ENCODE measurements around the gene ANKRD40CL. TPM values are rescaled to one million over a fixed set of nuclear protein-coding genes. Genes with fewer than 3 reads are reported as not detected.

Gene ANKRD40CL
- total RNA-seq, 2 donors from 2014 or later = not detected

DNA sequence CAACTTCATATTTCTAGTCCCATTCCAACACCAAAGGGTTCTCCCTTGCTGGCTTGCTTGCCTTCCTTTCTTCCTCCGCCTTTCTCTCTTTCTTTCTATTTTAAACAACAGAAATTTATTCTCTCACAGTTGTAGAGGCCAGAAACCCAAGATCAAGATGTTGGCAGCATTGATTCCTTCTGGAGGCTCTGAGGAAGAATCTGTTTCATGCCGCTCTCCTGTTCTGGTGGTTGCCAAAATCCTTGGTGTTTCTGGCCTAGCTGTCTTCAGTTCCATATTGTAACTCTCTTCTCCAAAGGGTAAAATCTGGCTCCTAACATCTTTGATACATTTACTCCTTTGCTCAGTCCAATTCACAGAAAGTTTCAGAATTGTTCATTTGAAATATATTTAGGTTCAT, 3.0 kb upstream of the ANKRD40CL start:
- Mint-ChIP-seq H3K36me3 (no peaks in the 10 kb centered on the region), H3K27ac (no peak overlapping the region), H3K9me3 (no peaks in the 10 kb centered on the region)
- no peak for DNase-seq (ENCODE audit: low spot score in 2 of 2)
- no peak for ATAC-seq

DNA sequence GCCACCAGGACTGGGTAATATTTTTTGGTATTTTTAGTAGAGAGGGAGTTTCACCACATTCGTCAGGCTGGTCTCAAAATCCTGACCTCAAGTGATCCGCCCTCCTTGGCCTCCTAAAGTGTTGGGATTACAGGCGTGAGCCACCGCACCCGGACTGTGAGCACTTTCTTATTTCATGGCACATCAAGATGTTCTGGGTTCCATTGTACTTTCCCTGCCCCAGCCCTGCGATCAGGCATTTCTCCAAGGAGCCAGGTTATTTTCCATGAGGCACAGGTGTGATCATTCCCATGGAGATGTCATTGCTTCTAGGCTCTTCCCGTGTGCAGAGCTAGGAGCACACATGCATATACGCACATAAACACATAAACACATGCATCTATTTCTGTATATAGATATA, 2.6 kb upstream of the ANKRD40CL start:
- ATAC-seq (no peak), DNase-seq (ENCODE audit: low spot score in 2 of 2) (no peak)
- H3K36me3 Mint-ChIP-seq = no peaks in the 10 kb centered on the region
- H3K9me3 Mint-ChIP-seq = no peaks in the 10 kb centered on the region
- no peak overlapping the region for H3K27ac Mint-ChIP-seq

DNA sequence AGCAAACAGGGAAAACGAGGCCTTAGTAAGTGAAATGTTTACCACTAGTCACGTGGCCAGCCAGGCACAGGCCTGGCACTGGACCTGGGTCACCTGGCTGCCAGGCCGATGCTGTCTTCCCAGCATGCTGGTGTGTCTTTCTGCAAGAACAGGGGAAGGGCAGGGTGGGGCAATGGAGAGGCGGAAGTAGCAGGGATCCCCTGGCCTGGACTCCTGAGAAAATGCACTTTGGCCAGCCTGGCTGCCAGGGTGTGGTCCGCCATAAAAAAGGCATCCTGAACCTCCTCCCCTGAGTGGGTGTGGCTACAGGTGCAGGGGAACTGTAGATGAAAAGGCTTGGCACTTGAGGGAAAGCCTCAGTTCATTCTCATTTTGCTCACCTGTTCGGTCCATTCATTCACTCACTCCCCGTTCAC, 1.0 kb upstream of the ANKRD40CL start:
- ATAC-seq = peak in 1 of 2 donors; percentile 13
- Mint-ChIP-seq H3K9me3 (no peaks in the 10 kb centered on the region), H3K27ac (no peak overlapping the region), H3K36me3 (no peaks in the 10 kb centered on the region)
- no peak for DNase-seq (ENCODE audit: low spot score in 2 of 2)

DNA sequence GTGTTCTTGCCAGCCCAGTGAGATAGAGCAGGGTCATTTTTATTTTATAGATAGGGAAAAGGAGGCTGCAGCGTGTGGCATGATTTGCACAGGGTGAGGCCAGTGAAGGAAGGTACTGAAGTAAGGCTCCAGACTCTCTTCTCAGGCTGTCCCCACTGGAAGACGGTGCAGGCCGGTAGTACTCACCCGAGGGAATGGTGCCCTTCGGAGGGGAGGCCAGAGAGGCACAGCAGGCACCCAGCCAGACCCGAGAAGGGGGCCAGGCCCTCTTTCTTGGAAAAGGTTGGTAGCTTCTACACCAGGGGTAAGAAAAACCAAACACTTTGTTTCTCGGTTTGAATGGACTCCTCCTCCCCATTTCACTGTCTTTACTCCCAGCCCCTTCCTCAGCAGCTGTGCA, 288 bp downstream of the ANKRD40CL start:
- no peaks in the 10 kb centered on the region for H3K9me3 Mint-ChIP-seq
- H3K27ac Mint-ChIP-seq = no peak overlapping the region
- ATAC-seq (peak in 1 of 2 donors; percentile 18), DNase-seq (ENCODE audit: low spot score in 2 of 2) (no peak)
- H3K36me3 Mint-ChIP-seq = no peaks in the 10 kb centered on the region

DNA sequence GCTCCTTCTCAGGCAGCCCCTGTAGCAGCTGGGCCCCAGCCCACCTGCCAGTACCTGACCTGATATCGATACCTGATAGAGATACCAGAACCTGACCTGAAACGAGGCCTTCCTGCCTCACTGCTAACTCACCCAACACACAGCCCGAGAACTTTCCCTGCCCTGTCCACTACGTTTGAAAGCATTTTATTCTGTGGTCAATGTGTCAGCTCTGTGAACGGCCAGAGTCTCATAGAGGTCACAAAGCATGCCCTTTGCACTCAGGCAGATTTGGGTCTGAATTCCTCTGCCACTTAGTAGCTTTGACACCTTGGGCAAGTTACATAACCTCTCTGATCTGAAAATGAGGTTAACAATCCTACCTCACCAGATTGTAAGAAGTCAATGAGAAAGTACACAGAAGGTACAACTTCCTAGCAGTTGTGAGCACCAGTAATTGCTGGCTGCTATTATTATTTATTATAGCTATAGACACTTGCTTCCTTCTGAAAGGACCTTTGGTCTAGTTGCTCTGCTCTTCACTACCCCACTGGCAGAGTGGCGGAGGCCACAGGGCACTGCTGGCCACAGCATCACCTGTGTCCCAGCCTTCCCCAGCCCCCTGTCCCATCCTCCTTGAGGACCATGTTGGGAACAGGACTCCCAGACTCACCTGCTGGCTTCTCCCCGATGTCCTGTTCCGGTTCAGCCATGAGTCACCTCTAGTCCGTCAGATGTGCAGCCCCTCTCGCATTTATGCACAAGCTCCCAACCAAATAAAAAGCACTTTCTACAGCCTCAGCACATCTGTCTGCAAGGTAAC, 895 bp downstream of the ANKRD40CL start:
- Mint-ChIP-seq H3K9me3 (no peaks in the 10 kb centered on the region), H3K36me3 (no peaks in the 10 kb centered on the region), H3K27ac (peak overlapping the region in 1 of 2 donors; percentile 38)
- DNase-seq (ENCODE audit: low spot score in 2 of 2) = no peak
- peak in 1 of 2 donors; percentile 7 for ATAC-seq

DNA sequence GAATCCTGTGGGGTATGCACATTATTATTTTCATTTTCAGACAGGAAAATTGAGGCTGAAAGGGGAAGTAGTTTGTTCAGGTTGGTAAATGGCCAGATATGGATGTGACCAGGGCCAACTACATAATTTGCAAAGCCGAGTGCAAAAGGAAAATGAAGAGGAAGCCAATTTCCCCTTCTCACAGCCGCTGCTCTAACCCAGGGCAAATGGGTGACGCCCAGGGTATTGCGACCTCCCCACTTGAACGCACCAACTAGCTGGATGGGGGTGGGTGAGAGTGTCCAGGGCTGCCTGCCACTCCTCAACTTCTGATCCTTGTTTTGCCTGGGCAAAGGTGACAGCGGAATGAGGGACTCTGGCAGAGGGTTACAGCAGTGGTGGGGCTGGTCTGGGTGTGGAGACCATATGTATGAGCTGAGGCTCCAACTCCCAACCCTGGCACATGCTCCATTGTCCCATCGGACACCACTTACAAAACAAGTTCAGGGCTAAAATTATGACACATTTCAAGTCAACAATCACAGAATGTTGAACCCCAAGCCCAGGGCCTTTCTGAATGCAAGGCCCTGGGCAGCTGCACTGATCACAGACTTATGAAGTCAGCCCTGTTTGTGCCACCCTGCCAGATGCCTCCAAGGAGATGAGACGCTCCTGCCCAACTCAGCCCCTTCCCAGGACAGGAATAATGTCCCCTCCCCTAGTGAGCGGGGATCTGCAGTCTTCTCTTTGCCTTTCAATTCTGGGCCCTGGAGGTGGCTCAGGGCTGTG, 1.7 kb downstream of the ANKRD40CL start:
- peak in 1 of 2 donors; percentile 25 for ATAC-seq
- H3K9me3 Mint-ChIP-seq = no peaks in the 10 kb centered on the region
- no peak for DNase-seq (ENCODE audit: low spot score in 2 of 2)
- H3K36me3 Mint-ChIP-seq = no peaks in the 10 kb centered on the region
- peak overlapping the region in 1 of 2 donors; percentile 38 for H3K27ac Mint-ChIP-seq

DNA sequence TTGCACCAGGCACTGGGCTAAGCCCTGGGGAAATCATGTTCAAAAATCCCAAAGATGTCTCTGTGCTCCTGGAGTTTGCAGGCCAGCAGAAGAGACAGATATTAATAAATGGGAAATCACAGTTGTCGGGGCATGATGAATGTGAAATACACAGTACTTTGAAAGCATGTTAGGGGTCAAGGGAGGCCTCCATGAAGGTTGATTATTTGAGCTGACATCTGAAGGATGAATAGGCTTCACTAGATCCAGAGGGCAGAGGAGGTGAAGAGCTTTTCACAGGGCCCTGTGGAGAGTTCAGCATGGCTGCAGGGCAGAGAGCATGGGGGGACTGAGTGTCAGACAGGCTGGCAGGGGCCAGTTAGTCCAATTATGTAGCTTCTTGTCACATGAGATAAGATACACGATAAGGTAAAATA, 2.6 kb downstream of the ANKRD40CL start:
- ATAC-seq (no peak), DNase-seq (ENCODE audit: low spot score in 2 of 2) (no peak)
- H3K9me3 Mint-ChIP-seq = no peaks in the 10 kb centered on the region
- H3K36me3 Mint-ChIP-seq = no peaks in the 10 kb centered on the region
- no peak overlapping the region for H3K27ac Mint-ChIP-seq

DNA sequence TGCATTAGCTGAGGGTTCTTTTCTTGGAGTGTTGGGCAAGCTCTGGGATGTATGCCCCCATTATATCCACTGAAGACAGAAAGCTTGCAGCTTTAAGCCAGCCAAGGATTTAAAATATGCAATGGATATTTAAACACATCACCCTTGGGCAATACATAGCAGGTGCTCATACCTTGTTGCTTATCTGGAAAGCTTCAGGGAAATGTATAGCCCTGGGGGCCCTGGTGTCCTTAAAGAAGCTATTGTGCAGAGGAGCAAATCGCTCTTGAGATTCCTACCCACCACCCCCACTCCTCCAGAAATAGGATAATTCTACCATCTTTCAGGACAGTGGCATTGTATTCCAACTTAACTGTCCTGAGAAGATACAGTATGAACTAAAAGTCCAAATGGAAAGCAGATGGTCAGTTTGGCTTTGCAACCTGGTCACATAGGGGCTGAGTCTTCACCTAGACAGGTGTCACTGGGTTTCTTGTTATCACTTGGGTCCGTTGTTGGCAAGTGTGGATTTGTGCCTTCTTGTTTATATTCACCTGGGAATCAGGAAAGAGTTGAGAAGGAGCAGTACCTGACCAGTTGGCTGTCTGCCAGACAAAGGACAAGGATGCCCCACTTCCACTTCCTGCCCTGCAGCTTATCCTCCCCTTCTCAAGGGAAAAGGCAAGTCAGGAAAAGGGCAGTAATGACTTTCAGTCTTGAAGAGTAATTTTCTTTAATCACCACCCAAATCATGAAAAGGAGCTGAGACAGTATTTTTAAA, 3.4 kb downstream of the ANKRD40CL start:
- ATAC-seq (no peak), DNase-seq (ENCODE audit: low spot score in 2 of 2) (no peak)
- Mint-ChIP-seq H3K27ac (no peak overlapping the region), H3K36me3 (no peaks in the 10 kb centered on the region), H3K9me3 (no peaks in the 10 kb centered on the region)

DNA sequence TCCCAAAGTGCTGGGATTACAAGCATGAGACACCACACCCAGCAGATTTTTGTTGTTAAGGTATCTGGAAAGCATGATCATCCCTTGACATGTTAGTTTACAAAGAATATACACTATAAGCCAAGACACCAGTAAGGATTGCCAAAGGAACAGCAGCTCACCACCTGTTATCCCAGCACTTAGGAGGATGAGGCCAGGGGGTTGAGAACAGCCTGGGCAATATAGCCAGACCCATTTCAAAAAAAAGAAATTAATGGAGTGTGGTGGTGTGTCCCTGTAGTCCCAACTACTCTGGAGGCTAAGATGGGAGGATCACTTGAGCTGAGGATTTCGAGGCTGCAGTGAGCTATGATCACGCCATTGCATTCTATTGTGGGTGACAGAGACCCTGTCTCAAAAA, 5.1 kb downstream of the ANKRD40CL start:
- Mint-ChIP-seq H3K9me3 (no peaks in the 10 kb centered on the region), H3K36me3 (no peaks in the 10 kb centered on the region), H3K27ac (no peak overlapping the region)
- no peak for ATAC-seq
- no peak for DNase-seq (ENCODE audit: low spot score in 2 of 2)

DNA sequence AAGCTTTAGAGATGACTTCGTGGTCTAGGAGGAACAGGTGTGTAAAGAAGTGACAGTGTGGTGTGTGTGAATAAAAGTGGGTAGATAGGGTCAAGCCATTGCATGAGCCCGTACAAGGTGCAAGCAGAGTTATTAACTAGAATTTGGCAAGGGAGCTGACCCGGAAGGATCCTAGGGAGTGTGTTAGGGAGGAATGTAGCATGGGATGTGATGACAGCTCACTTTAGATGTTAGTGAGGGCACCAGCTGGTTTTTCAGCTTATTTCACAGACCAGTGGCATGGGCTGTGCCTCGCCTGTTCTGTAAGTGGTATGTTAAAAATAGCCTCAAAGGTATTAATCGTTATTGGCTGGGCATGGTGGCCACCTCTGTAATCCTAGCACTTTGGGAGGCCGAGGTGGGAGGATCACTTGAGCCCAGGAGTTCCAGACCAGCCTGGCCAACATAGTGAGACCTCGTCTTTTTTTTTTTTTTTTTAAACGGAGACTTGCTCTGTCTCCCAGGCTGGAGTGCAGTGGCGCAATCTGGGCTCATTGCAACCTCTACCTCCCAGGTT, 8.3 kb downstream of the ANKRD40CL start:
- peak overlapping the region in 1 of 2 donors; percentile 25 for H3K27ac Mint-ChIP-seq
- no peaks in the 10 kb centered on the region for H3K9me3 Mint-ChIP-seq
- H3K36me3 Mint-ChIP-seq = no peaks in the 10 kb centered on the region
- DNase-seq (ENCODE audit: low spot score in 2 of 2) = no peak
- no peak for ATAC-seq

DNA sequence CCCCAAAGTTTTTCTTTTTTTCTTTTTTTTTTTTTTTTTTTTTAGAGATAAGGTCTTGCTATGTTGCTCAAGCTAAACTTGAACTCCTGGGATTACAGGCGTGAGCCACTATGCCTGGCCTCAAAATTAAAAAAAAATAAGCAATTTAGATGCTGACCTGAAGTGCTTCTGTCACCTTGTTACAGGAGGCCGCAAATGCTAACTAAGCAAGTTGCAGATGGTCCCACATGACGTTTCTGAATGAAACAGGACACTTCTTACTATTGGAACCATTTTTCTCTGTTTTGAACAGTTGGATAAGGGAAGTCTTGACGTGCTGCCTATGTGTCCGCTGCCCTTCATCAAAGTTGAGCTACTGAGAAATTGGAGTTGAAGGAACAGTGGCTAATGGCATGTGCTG, 8.8 kb downstream of the ANKRD40CL start:
- no peaks in the 10 kb centered on the region for H3K36me3 Mint-ChIP-seq
- DNase-seq (ENCODE audit: low spot score in 2 of 2) = no peak
- H3K9me3 Mint-ChIP-seq = no peaks in the 10 kb centered on the region
- ATAC-seq = no peak
- H3K27ac Mint-ChIP-seq = no peak overlapping the region

DNA sequence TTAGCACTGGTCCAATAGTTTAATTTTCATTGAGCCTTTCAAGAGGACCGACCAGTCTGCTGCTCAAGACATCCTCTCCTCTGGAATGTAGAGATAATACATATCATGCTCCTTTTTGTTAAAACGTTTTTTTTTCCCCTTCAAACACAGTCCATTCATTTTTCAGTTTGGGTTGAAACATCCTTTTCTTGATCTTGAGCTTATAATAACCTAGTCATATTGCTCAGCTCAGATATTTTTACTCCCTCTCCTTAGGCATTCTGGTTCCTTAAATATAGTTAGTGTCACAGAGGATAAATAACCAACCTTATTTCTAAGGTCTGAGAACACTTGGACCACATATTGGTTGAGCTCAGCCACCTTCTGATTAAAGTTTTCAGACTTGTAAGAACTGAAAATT, 12.8 kb downstream of the ANKRD40CL start:
- no peak for ATAC-seq
- H3K9me3 Mint-ChIP-seq = no peaks in the 10 kb centered on the region
- H3K27ac Mint-ChIP-seq = peak overlapping the region in 1 of 2 donors; percentile 51
- H3K36me3 Mint-ChIP-seq = peaks cover 0 to 8% of the 10 kb centered on the region in 2 donors
- no peak for DNase-seq (ENCODE audit: low spot score in 2 of 2)

DNA sequence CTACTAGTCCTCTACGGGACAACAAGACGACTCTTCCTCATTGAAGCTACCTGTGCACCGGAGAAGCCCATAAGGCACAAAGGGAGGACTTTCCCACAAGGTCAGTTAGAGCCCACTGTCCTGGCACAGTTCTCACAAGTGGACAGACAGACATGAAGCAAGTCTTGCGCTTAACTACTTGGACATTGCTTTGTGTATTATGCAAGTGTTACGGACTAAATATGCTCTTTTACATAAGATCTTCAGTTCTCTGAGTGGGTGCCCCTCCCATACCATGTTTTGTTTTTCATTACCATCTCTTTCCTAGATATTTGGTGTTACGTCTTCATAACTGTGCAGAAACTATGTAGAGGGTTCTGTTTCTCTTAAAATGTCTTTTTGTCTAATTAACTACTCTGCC, 18.1 kb downstream of the ANKRD40CL start:
- ATAC-seq (no peak), DNase-seq (ENCODE audit: low spot score in 2 of 2) (no peak)
- H3K36me3 Mint-ChIP-seq = peaks cover 5 to 20% of the 10 kb centered on the region in 2 donors
- peak overlapping the region in 1 of 2 donors; percentile 34 for H3K27ac Mint-ChIP-seq
- no peaks in the 10 kb centered on the region for H3K9me3 Mint-ChIP-seq

DNA sequence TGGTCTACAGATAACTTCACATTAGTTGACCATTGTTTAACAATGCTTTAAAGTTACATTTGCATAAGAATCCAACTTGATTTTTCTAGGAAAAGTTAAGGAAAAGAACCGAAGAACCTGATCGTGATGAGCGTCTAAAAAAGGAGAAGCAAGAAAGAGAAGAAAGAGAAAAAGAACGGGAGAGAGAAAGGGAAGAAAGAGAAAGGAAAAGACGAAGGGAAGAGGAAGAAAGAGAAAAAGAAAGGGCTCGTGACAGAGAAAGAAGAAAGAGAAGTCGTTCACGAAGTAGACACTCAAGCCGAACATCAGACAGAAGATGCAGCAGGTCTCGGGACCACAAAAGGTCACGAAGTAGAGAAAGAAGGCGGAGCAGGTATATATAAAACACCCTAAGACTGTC, 21.7 kb downstream of the ANKRD40CL start:
- no peak for DNase-seq (ENCODE audit: low spot score in 2 of 2)
- ATAC-seq = no peak
- Mint-ChIP-seq H3K36me3 (peaks cover 9 to 41% of the 10 kb centered on the region in 2 donors), H3K27ac (no peak overlapping the region), H3K9me3 (no peaks in the 10 kb centered on the region)

DNA sequence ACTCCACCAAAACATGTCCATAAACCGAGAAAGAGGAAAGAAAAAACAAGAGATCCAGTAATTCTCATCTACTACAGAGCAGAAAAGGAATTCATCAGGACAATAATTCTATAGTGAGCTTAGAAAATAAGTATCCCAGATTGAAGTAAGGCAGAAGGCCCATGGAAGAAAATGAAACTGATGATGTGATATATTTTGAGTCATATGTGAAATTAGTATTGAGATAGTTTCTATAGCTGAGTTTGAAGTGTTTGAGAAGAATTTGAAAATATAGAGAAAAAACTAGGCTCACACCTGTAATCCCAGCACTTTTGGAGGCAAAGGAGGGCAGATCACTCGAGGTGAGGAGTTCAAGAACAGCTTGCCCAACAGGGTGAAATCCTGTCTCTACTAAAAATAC, 28.2 kb downstream of the ANKRD40CL start:
- no peaks in the 10 kb centered on the region for H3K9me3 Mint-ChIP-seq
- H3K36me3 Mint-ChIP-seq = peaks cover 5 to 40% of the 10 kb centered on the region in 2 donors
- ATAC-seq (peak; percentile 26 to 50), DNase-seq (ENCODE audit: low spot score in 2 of 2) (no peak)
- peak overlapping the region; percentile 23 to 32 for H3K27ac Mint-ChIP-seq

DNA sequence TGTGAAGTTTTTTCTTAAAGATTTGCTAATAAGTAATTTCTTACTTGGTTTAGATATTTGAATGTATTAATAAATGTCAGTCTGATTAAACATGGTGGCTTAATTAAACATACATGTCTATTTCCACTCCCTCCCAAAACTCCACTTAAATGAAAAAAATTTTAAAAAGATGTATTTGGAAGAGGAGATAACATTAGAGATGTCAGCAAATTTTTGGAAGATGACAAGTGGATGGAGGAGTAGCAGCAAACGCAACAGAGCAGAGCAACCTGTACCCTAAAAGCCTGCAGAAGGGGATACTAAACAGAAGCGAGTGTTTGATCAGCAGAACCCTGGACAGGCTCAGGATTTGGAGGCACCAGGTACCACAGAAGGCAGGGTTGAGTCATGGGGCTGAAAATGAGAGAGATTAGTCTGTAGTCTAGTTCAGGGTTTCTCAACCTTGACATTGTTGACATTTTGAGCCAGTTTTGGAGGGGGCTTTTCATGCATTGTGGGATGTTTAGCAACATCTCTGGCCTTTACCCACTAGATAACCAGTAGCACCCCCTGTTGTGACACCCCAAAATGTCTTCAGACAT, 30.1 kb downstream of the ANKRD40CL start:
- no peak for DNase-seq (ENCODE audit: low spot score in 2 of 2)
- ATAC-seq = peak; percentile 84
- Mint-ChIP-seq H3K36me3 (peaks cover 5 to 33% of the 10 kb centered on the region in 2 donors), H3K9me3 (no peaks in the 10 kb centered on the region), H3K27ac (peak overlapping the region; percentile 38 to 68)

Data from activated naive CD4-positive, alpha-beta T cell treated with anti-CD3 and anti-CD28 coated beads, Interleukin-2, amount 50 U/mL, for 72 hours (primary cell).